SK-N-MC (cell line): Measurements from ENCODE around the gene CCDC92B.

Experiments used
- EZH2 ChIP-seq: fragments of 200-600 bp; sonication (generic); IDR thresholded peaks from one replicate; pipeline ENCODE4 v1.6.1; 2017; ENCODE audit warnings: antibody characterized with exemption
- FOXP2 ChIP-seq: optimal IDR thresholded peaks from 2 replicates; pipeline ENCODE3; 2011; ENCODE audit warnings: mild to moderate bottlenecking, moderate library complexity; ENCODE audit not compliant: insufficient read depth; ENCODE audit errors: extremely low read length, control extremely low read depth
- POLR2AphosphoS5 ChIP-seq: IDR thresholded peaks from 2 replicates; pipeline ENCODE4 v1.6.1; 2012; ENCODE audit warnings: mild to moderate bottlenecking, low read depth, low read length, borderline replicate concordance

DNA sequence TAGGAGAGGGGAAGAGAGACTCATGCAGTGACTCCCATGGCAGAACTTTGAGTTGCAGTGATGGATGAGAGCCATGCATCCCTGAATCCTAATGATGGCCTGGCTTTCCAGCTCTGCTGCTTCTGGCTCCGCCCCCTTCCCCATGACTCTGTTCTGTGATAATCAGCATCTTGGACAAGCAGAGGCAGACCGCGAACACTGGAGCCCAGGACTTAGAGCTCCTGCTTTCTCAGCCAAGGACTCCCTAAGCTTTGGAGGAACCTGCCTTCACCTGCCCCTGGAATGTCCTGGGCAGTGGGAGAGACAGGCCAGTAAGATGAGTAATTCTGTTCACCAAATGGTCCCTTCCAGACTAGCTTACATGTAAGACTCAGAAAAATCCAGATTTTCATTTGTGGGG is 12.5 kb downstream of the CCDC92B start:
- TF ChIP-seq POLR2AphosphoS5, result no peak
- no peak for TF ChIP-seq EZH2
- no peak for TF ChIP-seq FOXP2
